H1 (cell line): Measurements from ENCODE around the gene LRPPRC. TPM values are rescaled to one million over a fixed set of nuclear protein-coding genes. Genes with fewer than 3 reads are reported as not detected.

ENCODE experiments used
- EGR1 ChIP-seq: IDR thresholded peaks from 2 replicates; pipeline ENCODE4 v1.6.1; 2011; ENCODE audit warnings: low read depth, low read length, borderline replicate concordance
- SIX5 ChIP-seq: IDR thresholded peaks from 2 replicates; pipeline ENCODE4 v1.6.1; 2011; ENCODE audit warnings: mild to moderate bottlenecking, low read depth, low read length
- SP2 ChIP-seq: IDR thresholded peaks from 2 replicates; pipeline ENCODE4 v1.6.1; 2012; ENCODE audit warnings: mild to moderate bottlenecking, low read length, inconsistent platforms
- polyA plus RNA-seq, 7 experiments: library from polyadenylated mRNA; depleted of rRNA in 3 of 7; stranded (reverse) in 5 of 7; unstranded in 2 of 7; fragments of >200 nt in 5 of 7; fragments of 200-250 nt in 2 of 7; gene quantifications; 1 replicate in 5 of 7; 2 replicates in 1 of 7; 4 replicates in 1 of 7; pipeline versions ENCODE4 v1.2.1 to v1.2.3, GENCODE V29; 2011 to 2013; ENCODE audit warnings: missing spikeins in 2 of 7, mixed read lengths in 2 of 7
- total RNA-seq: library from RNA; stranded (reverse); fragmentation: NEBNext Ultra II Directional; extraction: Animal tissue kit (Norgen Biotek cat#: 25700); gene quantifications from 2 replicates; pipeline ENCODE4 v1.2.1, GENCODE V29; 2021

Gene LRPPRC
- total and polyA plus RNA-seq, 2 of the 8 experiments (the other 6 are each of a cell fraction or from before 2014, with no cell fraction given): 43.4 to 167 TPM

DNA sequence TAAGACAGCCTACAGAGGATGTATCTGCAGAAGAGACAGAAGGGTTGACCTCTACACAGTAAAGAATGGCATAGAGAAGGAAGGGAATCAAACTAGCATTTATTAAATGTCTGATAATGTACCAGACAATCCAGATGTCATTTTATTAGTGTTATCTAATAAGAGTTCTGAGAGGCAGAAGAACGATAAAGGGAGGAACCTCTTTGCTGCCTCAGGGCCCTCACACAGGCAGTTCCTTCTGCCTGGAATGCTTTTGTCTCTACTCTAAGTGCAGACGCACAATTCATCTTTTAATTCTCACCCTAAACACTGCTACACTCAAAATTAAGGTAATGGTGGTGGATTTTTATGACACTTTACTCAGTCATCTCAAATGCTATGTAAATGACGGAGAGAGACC is 64.5 kb downstream of the LRPPRC start (continued):
- no peak for TF ChIP-seq SP2
- TF ChIP-seq SIX5: no peak
- TF ChIP-seq EGR1: no peak
- TF ChIP-seq, all 59 proteins: peak for 0
